ENCODE data around the gene MED12L.
A peak's percentile ranks its signal among the peaks of the same experiment; 100 is the strongest.

MED12L gene

GRCh38 chr3:151178208-151178845 is 92.9 kb downstream of the MED12L start:
- DNase-seq (ENCODE audit: low read depth, low spot score): no peak

- DNase-seq (ENCODE audit: low read depth, low spot score): no peak
Measured at GRCh38 chr3:151182349-151183079, 97.0 kb downstream of the MED12L start.

DNA sequence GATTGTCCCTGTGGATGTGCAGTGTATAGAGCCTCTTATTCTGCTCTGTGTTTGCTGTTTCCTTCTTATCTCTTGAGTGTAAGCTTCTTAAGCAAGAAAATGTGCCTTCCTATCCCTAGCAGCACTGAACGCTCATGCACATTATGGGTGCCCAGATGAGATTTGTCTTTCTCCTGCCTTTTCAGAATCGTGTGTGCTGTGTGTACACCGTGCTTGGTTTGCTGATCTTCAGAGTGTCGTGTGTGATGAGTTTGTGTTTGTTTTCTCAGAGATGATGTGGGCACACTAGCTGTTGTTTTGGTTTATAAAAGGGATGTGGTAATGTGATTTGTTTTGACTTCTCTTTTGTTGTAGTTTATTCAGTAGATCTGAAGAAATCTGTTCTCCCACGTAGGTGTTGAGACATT is 97.8 kb downstream of the MED12L start:
- no peak for DNase-seq (ENCODE audit: low read depth, low spot score)

DNA sequence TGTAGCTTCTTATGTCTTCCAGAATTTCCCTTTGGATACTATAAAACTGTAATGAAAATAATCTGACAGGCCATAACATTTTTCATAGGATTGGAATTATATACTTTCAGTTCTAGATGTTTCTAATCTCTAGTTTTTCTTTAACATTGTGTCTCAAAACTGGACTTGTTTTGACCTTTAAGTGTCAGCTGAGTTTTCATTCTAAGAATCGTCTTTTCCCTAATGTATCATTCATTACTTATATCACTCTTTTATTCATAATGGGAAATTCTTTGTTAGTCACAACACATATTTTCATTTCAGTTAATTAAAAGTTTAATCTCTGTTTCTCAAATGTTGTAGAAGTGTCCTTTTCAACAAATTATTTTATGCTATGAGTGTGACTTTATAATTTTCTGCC is 105.6 kb downstream of the MED12L start:
- no peak for DNase-seq (ENCODE audit: low read depth, low spot score)

- DNase-seq (ENCODE audit: low read depth, low spot score): no peak
Measured at GRCh38 chr3:151192545-151192944, 107.1 kb downstream of the MED12L start.

DNA sequence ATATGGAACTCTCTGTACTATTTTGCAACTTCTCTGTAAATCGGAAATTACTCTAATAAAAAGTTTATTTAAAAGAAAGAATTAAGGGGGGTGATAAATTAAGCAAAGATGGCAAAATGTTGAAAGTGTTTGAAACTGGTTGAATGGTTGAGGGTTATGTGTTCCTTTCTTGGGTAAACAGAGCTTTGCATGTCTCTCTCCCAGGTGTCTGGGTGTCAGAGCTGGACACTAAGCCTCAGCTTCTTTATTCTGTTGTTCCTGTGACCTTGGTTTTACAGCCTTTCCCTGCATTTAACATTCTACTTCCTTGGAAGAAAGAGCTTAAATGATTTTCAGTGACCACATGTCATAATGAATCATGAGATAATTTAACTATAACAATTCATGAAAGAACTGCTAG is 110.4 kb downstream of the MED12L start:
- no peak for DNase-seq (ENCODE audit: low read depth, low spot score)

GRCh38 chr3:151196434-151196833 is 111.0 kb downstream of the MED12L start:
- no peak for DNase-seq (ENCODE audit: low read depth, low spot score)

DNA sequence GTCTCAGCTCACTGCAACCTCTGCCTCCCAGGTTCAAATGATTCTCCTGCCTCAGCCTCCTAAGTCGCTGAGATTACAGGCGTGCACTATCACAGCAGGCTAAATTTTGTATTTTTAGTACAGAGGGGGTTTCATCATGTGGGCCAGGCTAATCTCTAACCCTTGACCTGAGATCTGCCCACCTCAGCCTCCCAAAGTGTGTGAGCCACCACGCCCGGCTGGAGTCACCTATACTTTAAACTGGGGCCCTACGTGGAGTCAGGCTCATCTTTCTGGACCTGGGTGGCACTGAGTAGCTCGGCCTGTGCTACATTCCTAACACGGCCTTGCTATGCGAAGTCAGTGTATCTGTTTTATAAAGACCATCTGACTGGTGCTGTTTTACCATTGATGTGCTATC is 111.8 kb downstream of the MED12L start:
- no peak for DNase-seq (ENCODE audit: low read depth, low spot score)

DNA sequence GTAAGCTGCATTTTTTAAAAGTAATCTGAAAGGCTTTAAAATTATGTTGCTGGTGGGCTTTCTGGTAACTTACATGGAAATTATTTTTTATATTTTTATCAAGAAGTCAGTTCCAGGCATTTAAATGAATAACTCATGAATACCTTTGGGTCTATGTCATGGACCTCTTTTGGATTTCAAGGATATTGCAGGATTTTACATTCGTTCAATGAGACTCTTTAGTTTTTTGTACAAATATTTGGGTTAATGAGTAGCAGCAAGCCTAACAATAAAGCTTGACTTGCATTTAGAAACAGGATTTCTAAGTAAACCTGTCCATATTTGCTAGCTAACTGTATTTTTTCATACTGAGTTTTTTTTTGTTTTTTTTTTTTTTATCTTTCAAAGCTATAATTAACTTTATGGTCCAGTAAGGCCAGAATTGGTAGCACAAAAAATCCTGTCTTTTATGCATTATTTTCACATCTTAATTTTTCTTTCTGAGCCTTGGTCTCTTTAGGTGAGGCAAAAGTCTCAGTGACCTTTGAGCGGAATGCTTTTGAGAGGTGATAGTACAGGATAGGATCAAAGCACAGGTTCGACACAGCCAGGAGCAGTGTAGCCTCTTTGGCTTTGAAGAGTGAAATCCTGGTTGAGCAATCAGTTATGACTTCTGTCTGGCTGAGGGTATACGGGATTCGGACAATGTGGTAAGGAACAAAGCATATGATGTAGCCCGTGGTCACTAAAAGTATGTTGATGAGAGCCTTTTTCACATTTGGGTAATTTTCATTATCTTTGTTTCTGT is 112.7 kb downstream of the MED12L start:
- DNase-seq (ENCODE audit: low read depth, low spot score): no peak

- no peak for DNase-seq (ENCODE audit: low read depth, low spot score)
Measured at GRCh38 chr3:151198849-151199248, 113.4 kb downstream of the MED12L start.

- no peak for DNase-seq (ENCODE audit: low read depth, low spot score)
Measured at GRCh38 chr3:151199554-151200438, 114.3 kb downstream of the MED12L start.

DNA sequence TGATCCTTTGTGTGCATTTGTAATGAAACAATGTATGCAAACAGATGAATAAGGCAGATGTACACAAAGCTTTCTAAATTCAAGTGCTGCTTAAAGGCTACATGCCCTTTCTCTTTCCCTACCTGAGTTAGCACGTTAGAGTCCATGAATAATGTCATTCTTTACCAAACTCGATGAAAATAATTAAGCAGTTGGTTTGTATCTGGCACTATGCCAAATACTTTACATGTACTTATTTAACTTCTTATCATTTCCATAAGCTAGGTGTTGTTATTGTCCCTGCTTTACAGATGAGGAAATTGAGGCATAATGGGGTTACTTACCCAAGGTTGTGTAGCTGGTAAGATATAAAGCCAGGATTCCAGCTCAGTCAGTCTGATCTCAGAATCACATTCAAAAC is 115.1 kb downstream of the MED12L start:
- DNase-seq (ENCODE audit: low read depth, low spot score): no peak

DNA sequence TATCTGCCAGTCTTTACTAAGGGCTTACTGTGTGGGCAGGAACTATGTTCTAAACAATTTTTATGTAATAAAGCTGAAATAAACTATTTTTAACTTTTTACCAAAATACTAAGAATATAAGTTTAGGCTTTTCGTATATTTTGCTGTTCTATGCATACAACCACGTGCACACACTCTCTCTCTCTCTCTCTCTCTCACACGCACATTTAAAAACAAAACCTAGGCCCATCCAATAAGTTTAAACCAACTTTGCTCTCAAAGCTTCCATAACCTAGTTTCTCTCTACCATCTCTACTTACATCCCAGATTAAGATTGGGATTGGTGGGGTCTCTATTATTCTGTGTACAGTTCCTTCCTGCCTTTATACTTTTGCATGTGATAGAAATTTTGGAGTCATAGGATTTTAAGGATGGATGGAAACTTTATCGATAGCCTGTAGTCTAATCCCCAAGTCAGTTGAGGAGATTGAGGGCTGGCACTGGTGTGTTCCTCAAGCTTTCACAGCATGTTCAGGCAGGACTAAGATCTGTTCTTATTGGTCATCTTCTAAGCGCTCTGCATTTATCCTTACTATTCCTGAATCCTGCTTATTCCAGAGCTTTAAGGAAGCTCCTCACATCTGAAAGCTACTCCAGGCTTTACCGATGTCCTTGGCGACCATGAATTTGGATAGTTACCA is 115.7 kb downstream of the MED12L start:
- DNase-seq (ENCODE audit: low read depth, low spot score): no peak

GRCh38 chr3:151203051-151203420 is 117.6 kb downstream of the MED12L start, which contains the start of gene GPR171:
TSS of gene GPR171 (minus strand) at chr3:151203216. CDS start at chr3:151199386, 3,830 bp downstream.
- DNase-seq (ENCODE audit: low read depth, low spot score): peak; percentile 23

GRCh38 chr3:151204530-151205402 is 119.3 kb downstream of the MED12L start:
- DNase-seq (ENCODE audit: low read depth, low spot score): no peak

DNA sequence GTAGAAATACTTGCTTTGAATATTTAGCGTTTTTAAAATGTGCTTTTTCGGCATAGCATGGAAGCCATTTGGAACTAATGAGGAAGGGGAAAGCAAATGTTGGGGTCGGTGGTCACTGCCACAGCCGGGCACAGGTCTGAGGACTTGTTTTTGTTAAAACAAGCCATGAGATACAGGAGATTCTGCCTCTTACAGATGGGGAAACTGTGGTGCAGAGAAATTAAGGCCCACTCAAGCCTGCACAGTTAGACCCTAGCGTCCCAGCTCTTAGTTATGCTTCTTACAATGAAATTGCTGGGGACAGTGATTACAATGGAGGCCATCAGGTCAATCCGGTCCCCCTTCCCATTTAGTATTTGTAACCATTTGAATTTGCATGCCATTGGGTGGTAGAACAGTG is 120.0 kb downstream of the MED12L start:
- DNase-seq (ENCODE audit: low read depth, low spot score): no peak

GRCh38 chr3:151206201-151206600 is 120.7 kb downstream of the MED12L start:
- no peak for DNase-seq (ENCODE audit: low read depth, low spot score)

DNA sequence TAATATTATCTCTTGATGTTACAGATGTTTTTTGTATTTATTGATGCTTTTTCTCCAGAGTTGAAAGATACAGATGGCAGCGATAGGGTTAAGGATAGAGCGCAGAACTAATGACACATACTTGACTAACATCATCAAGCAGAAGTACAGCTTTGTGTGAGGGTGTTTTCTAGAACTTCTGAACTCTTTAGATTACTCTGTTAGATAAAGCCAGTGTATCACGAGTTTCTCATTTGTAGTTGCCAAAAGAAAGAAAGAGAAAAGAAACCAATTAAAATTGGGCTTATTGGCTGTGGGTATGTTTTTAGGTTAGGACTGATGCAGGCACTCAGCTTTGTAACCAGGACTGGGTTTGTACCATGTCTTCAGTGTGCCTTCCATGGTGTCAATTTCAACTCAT is 124.2 kb downstream of the MED12L start:
- DNase-seq (ENCODE audit: low read depth, low spot score): no peak

GRCh38 chr3:151210676-151211381 is 125.4 kb downstream of the MED12L start:
- no peak for DNase-seq (ENCODE audit: low read depth, low spot score)
